Uterus (tissue), 2 donors: ENCODE results near the gene XYLT1.

Experiments
- CTCF ChIP-seq, 4 experiments: fragments of 200-600 bp in 2 of 4; fragments of 450-650 bp in 2 of 4; sonication (generic) in 2 of 4; IDR thresholded peaks; one replicate each; pipeline ENCODE4 v1.5.1; 2016 to 2019; ENCODE audit warnings: antibody characterized with exemption in 4 of 4, mild to moderate bottlenecking in 2 of 4, moderate library complexity in 1 of 4
- POLR2A ChIP-seq, 2 donors: fragments of 450-650 bp; IDR thresholded peaks; one replicate each; pipeline ENCODE4 v1.6.1; 2016; ENCODE audit warnings: antibody characterized with exemption in 2 of 2, mild to moderate bottlenecking in 1 of 2, moderate library complexity in 1 of 2

DNA sequence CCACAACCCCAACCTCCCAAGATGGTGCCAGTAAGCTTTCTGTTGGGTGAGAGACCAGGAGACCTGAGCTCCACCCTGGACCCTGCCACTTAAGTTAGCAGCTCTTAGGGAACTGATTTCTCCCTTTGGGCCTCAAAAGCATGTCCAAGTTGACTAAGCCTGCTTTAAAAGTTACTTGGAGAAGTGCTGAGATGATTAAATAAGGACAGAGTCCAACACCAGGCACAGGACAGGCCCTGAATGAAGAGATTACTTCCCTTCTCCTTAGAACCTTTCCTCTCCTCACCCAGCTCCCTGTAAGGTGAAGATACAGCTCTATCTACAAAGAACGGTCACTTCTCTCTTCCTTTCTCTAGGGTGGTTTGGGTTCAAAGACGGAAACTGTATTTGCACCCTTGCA lies 162.6 kb downstream of the XYLT1 start:
- TF ChIP-seq CTCF (IDR thresholded peaks at IDR 0.05) (no peak), POLR2A (IDR thresholded peaks at IDR 0.05) (no peak)
